Stomach (tissue), 4 donors: ENCODE measurements around the gene DOK6.

ENCODE experiments used
- CTCF ChIP-seq, 7 experiments: fragments of 450-650 bp in 4 of 7; fragments of 200-600 bp in 3 of 7; sonication (generic) in 3 of 7; IDR thresholded peaks; one replicate each; pipeline ENCODE4 v1.5.1; 2016 to 2019; ENCODE audit warnings: antibody characterized with exemption in 7 of 7, control low read depth in 2 of 7, mild to moderate bottlenecking in 1 of 7
- POLR2A ChIP-seq, 4 donors: fragments of 450-650 bp; IDR thresholded peaks; one replicate each; pipeline ENCODE4 v1.6.1; 2016; ENCODE audit warnings: antibody characterized with exemption in 4 of 4, control low read depth in 2 of 4, mild to moderate bottlenecking in 1 of 4, moderate library complexity in 1 of 4

- no peak for TF ChIP-seq POLR2A (IDR thresholded peaks at IDR 0.05)
- TF ChIP-seq CTCF (IDR thresholded peaks at IDR 0.05): no peak
Measured at GRCh38 chr18:69841117-69841516, 440.4 kb downstream of the DOK6 start.
